ENCODE results near the gene ARHGAP19.

ARHGAP19 gene

DNA sequence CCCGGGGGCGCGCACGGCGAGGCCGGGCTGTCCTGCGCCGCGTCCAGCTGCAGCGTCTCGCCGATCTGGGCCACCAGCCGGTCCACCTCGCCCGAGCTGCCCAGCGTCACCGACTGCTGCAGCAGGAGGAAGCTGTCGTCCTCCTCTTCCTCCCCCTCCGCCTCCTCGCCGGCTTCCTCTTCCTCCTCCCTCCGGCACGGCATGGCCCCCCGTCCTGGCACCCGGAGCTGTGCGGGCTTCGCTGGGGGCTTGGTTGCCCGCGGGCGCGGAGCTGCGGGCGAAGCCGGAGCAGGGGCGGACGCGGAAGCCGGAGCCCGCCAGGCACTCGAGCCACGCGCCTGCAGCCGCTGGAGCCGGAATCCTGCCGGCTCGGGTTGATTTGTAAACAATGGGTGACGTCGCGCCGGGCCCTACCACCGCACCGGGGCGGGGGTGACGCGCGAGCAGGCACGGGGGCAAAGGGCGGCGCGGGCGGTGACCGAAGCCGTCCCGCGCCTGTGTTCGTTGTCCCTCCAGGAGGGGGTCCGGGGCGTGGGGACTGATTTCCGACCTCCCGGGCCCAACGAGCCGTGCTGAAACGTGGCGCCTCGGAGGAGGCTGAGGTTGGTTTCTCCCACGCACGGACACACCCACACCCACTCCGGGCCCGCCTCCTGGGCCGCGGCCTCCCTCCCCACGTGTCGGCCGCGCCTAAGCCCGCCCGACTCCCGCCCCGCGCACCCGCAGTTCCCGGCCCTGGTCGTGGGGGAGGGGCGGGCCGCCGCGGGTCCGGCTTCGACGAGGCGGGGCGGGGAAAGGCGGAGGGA is 42.1 kb upstream of the ARHGAP19 start, which contains the start of gene FRAT2 (continued):
- TF ChIP-seq ZNF792 (tag by site-specific recombination; IDR thresholded peaks at IDR 0.05) (no peak), ZNF140 (tag by site-specific recombination; IDR thresholded peaks at IDR 0.05) (no peak), KLF16 (tag by site-specific recombination; IDR thresholded peaks at IDR 0.05) (peak; percentile 99), KLF9 (tag by site-specific recombination; IDR thresholded peaks at IDR 0.05; ENCODE audit: low read depth) (peak; percentile 100), ZBTB17 (tag by site-specific recombination; IDR thresholded peaks at IDR 0.05) (peak; percentile 87), ZNF561 (tag by site-specific recombination; IDR thresholded peaks at IDR 0.05; ENCODE audit: borderline replicate concordance) (peak; percentile 59; the same call in 1 of the 2 replicates), PRDM1 (tag by site-specific recombination; IDR thresholded peaks at IDR 0.05) (0 out of 2 replicates have a peak, but pooled peaks have one; percentile 20), ZNF501 (tag by site-specific recombination; IDR thresholded peaks at IDR 0.05) (peak; percentile 96), SP7 (tag by site-specific recombination; IDR thresholded peaks at IDR 0.05) (peak; percentile 96), YY1 (tag by site-specific recombination; IDR thresholded peaks at IDR 0.05) (peak; percentile 56; the same call in 1 of the 2 replicates), ZNF169 (tag by site-specific recombination; IDR thresholded peaks at IDR 0.05) (no peak), SP3 (tag by site-specific recombination; IDR thresholded peaks at IDR 0.05) (peak; percentile 92), KLF7 (tag by site-specific recombination; IDR thresholded peaks at IDR 0.05; ENCODE audit: borderline replicate concordance) (peak; percentile 81), WT1 (tag by site-specific recombination; IDR thresholded peaks at IDR 0.05) (peak; percentile 67; the same call in 1 of the 2 replicates), ZNF114 (tag by site-specific recombination; IDR thresholded peaks at IDR 0.05) (no peak), GLIS1 (tag by site-specific recombination; IDR thresholded peaks at IDR 0.05) (peak; percentile 80), ZNF654 (tag by site-specific recombination; IDR thresholded peaks at IDR 0.05; ENCODE audit: low read depth) (no peak), ZEB2 (tag by site-specific recombination; IDR thresholded peaks at IDR 0.05) (peak; percentile 95)
- TF ChIP-seq, protein P1, sequence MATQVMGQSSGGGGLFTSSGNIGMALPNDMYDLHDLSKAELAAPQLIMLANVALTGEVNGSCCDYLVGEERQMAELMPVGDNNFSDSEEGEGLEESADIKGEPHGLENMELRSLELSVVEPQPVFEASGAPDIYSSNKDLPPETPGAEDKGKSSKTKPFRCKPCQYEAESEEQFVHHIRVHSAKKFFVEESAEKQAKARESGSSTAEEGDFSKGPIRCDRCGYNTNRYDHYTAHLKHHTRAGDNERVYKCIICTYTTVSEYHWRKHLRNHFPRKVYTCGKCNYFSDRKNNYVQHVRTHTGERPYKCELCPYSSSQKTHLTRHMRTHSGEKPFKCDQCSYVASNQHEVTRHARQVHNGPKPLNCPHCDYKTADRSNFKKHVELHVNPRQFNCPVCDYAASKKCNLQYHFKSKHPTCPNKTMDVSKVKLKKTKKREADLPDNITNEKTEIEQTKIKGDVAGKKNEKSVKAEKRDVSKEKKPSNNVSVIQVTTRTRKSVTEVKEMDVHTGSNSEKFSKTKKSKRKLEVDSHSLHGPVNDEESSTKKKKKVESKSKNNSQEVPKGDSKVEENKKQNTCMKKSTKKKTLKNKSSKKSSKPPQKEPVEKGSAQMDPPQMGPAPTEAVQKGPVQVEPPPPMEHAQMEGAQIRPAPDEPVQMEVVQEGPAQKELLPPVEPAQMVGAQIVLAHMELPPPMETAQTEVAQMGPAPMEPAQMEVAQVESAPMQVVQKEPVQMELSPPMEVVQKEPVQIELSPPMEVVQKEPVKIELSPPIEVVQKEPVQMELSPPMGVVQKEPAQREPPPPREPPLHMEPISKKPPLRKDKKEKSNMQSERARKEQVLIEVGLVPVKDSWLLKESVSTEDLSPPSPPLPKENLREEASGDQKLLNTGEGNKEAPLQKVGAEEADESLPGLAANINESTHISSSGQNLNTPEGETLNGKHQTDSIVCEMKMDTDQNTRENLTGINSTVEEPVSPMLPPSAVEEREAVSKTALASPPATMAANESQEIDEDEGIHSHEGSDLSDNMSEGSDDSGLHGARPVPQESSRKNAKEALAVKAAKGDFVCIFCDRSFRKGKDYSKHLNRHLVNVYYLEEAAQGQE (tag by site-specific recombination; IDR thresholded peaks at IDR 0.05) = peak; percentile 51; the same call in 1 of the 2 replicates
- TF ChIP-seq, protein P2, sequence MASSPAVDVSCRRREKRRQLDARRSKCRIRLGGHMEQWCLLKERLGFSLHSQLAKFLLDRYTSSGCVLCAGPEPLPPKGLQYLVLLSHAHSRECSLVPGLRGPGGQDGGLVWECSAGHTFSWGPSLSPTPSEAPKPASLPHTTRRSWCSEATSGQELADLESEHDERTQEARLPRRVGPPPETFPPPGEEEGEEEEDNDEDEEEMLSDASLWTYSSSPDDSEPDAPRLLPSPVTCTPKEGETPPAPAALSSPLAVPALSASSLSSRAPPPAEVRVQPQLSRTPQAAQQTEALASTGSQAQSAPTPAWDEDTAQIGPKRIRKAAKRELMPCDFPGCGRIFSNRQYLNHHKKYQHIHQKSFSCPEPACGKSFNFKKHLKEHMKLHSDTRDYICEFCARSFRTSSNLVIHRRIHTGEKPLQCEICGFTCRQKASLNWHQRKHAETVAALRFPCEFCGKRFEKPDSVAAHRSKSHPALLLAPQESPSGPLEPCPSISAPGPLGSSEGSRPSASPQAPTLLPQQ (tag by site-specific recombination; IDR thresholded peaks at IDR 0.05) = peak; percentile 93
- TF ChIP-seq, protein P3, sequence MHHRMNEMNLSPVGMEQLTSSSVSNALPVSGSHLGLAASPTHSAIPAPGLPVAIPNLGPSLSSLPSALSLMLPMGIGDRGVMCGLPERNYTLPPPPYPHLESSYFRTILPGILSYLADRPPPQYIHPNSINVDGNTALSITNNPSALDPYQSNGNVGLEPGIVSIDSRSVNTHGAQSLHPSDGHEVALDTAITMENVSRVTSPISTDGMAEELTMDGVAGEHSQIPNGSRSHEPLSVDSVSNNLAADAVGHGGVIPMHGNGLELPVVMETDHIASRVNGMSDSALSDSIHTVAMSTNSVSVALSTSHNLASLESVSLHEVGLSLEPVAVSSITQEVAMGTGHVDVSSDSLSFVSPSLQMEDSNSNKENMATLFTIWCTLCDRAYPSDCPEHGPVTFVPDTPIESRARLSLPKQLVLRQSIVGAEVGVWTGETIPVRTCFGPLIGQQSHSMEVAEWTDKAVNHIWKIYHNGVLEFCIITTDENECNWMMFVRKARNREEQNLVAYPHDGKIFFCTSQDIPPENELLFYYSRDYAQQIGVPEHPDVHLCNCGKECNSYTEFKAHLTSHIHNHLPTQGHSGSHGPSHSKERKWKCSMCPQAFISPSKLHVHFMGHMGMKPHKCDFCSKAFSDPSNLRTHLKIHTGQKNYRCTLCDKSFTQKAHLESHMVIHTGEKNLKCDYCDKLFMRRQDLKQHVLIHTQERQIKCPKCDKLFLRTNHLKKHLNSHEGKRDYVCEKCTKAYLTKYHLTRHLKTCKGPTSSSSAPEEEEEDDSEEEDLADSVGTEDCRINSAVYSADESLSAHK (tag by site-specific recombination; IDR thresholded peaks at IDR 0.05) = 0 out of 2 replicates have a peak, but pooled peaks have one; percentile 11
- TF ChIP-seq, protein P4, sequence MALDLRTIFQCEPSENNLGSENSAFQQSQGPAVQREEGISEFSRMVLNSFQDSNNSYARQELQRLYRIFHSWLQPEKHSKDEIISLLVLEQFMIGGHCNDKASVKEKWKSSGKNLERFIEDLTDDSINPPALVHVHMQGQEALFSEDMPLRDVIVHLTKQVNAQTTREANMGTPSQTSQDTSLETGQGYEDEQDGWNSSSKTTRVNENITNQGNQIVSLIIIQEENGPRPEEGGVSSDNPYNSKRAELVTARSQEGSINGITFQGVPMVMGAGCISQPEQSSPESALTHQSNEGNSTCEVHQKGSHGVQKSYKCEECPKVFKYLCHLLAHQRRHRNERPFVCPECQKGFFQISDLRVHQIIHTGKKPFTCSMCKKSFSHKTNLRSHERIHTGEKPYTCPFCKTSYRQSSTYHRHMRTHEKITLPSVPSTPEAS (tag by site-specific recombination; IDR thresholded peaks at IDR 0.05) = no peak
